ENCODE data around the gene DPP6.

Gene DPP6

DNA sequence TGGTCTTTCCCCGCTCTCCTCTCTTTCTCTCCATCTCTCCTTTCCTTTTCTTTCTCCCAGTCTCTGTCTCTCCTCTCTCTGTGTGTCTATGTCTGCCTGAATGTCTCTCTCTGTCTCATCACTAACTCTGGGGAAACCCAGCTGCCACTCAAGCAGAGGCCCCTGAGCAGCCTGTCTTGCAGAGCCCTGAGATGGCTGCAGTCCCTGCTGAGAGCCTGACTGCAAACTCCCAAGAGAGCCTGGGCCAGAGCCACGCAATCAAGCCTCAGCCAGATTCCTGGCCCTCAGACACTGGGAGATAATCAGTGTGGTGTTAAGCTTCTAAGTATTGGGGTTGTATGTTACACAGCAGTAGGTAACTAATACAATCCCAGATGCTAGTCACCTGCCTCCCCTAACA is 859.2 kb downstream of the DPP6 start:
- Histone ChIP-seq H3K27me3 (ENCODE audit: control insufficient read depth, insufficient read depth, low read length) (peaks cover 13% of the 10 kb centered on the region), H3K9me3 (ENCODE audit: control insufficient read depth, insufficient read depth, low read length) (peaks cover 9% of the 10 kb centered on the region), H3K36me3 (ENCODE audit: control insufficient read depth, insufficient read depth, low read length) (no peaks in the 10 kb centered on the region), H3K4me1 (ENCODE audit: control insufficient read depth, insufficient read depth, low read length) (0 out of 2 replicates have a peak, but pooled peaks cover 6% of the 10 kb centered on the region), H3K9ac (ENCODE audit: low read depth, low read length) (no peak overlapping the region), H3K4me3 (ENCODE audit: low read depth, low read length) (no peak overlapping the region), H3K27ac (ENCODE audit: low read depth, low read length) (no peak overlapping the region)

- Histone ChIP-seq H3K27ac (ENCODE audit: low read depth, low read length) (no peak overlapping the region), H3K4me1 (ENCODE audit: control insufficient read depth, insufficient read depth, low read length) (0 out of 2 replicates have a peak, but pooled peaks cover 6% of the 10 kb centered on the region), H3K4me3 (ENCODE audit: low read depth, low read length) (no peak overlapping the region), H3K9me3 (ENCODE audit: control insufficient read depth, insufficient read depth, low read length) (peaks cover 9% of the 10 kb centered on the region), H3K9ac (ENCODE audit: low read depth, low read length) (no peak overlapping the region), H3K36me3 (ENCODE audit: control insufficient read depth, insufficient read depth, low read length) (no peaks in the 10 kb centered on the region), H3K27me3 (ENCODE audit: control insufficient read depth, insufficient read depth, low read length) (peaks cover 13% of the 10 kb centered on the region)
Observed at GRCh38 chr7:154911862-154912455, 859.8 kb downstream of the DPP6 start.

DNA sequence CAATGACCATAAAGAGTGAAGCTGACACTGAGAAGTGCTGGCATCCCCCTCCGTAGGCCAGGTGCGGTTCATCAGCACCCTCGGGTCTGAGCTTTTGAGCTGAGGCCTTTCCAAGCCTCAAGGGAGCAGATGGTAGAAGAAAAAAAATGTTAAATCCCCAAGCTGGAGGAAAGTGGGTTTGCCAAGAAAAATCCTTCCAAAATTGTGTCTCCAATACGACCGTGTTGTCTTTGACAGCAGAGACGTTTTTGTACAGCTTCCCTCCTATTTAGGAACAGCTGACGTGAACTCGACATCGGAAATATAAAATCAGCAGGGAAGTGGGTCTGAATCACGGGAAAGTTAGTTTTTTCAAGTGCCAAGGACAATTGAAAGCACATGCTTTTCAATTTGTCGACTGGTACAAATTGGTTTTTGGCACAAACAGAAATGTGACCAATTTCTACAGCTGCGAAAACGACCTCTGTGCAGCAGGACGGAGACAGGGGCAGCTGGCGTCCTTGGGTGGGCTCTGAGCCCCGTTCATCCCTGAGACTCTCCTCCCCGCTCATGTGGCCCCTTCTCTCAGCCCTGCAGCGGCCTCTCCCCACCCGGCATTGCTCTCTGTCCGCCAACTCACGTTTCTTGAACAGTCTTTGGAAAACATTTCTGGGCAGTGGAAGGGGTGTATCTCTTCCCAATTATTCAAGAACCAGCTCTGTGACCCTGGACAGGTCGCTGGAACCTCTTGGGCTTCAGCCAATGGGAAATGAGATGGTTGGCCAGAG is 860.9 kb downstream of the DPP6 start:
- Histone ChIP-seq H3K4me3 (ENCODE audit: low read depth, low read length) (no peak overlapping the region), H3K9ac (ENCODE audit: low read depth, low read length) (no peak overlapping the region), H3K36me3 (ENCODE audit: control insufficient read depth, insufficient read depth, low read length) (no peaks in the 10 kb centered on the region), H3K27me3 (ENCODE audit: control insufficient read depth, insufficient read depth, low read length) (peaks cover 13% of the 10 kb centered on the region), H3K27ac (ENCODE audit: low read depth, low read length) (no peak overlapping the region), H3K4me1 (ENCODE audit: control insufficient read depth, insufficient read depth, low read length) (0 out of 2 replicates have a peak, but pooled peaks cover 6% of the 10 kb centered on the region), H3K9me3 (ENCODE audit: control insufficient read depth, insufficient read depth, low read length) (peaks cover 9% of the 10 kb centered on the region)

DNA sequence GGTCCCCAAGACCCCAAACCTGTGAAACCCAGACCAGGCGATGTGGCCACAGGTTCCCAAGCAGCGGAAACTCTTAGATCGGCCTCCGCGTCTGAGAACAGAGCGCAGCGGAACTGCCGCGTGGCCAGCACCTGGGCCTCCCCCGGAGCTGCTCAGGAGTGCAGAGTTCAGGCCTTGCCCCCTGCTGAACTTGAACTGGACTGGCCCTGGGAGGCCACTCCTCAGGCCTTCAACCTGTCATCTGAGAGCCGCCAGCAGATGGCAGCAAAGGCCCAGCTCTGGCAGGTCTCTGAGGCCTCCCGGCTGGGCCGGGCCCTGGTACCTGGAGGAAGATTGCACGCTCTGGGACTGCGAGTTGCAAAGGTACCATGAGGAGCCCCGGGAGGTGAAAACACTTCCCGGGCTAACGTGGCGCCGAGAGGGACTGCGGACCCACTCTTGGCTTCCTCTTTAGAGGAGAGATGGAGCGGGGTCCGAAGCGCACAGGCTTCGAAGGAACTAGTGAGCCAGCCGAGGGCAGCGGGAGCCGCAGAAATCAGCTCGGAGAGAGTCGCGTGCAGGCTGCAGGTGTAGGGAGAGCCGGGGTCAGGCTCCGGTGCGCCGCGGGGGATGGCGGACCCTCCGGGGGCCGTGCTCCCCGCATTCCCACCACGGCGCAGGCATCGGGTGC is 861.6 kb downstream of the DPP6 start:
- no peak overlapping the region for H3K9ac ChIP-seq (ENCODE audit: low read depth, low read length)

DNA sequence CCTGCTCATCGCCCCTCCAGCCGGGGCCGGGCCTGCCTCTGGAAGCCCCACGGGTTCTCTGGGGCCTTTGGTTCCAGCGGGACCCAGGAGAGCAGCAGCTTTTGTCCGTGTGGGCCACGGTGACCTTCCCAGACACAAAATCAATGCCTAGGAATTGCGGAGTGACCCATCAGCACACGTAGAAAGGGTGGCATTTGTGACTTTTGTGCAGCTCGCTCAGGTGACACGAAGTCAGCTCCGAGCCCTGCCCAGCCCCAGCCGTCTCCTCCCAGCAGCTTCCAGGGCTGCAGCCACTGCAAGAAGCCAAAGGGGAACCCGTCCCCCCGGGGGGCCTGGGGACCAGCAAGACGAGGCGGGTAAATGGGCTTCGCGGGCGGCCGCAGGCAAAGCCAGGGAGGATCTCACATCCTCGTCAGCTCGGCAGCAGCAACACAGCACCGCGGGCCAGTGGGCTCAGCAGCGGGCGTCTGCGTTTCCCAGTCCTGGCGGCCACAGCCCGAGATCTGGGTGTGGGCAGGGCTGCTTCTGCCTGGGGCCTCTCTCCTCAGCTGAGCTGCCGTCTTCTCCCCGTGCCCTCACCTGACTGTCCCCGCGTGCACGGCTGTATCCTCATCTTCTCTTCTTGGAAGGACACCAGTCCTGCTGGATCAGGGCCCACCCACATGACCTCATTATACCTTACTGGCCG is 862.3 kb downstream of the DPP6 start:
- H3K36me3 ChIP-seq (ENCODE audit: control insufficient read depth, insufficient read depth, low read length): no peaks in the 10 kb centered on the region
- H3K4me1 ChIP-seq (ENCODE audit: control insufficient read depth, insufficient read depth, low read length): 0 out of 2 replicates have a peak, but pooled peaks cover 6% of the 10 kb centered on the region
- H3K9me3 ChIP-seq (ENCODE audit: control insufficient read depth, insufficient read depth, low read length): peaks cover under 1% of the 10 kb centered on the region; the same call in 1 of the 2 replicates
- no peak overlapping the region for H3K9ac ChIP-seq (ENCODE audit: low read depth, low read length)
- no peak overlapping the region for H3K27ac ChIP-seq (ENCODE audit: low read depth, low read length)
- H3K4me3 ChIP-seq (ENCODE audit: low read depth, low read length): peak overlapping the region; percentile 42; the same call in 1 of the 2 replicates
- H3K27me3 ChIP-seq (ENCODE audit: control insufficient read depth, insufficient read depth, low read length): peaks cover 13% of the 10 kb centered on the region

More for the DNA sequence above, 861.6 kb downstream of the DPP6 start:
- Histone ChIP-seq H3K9me3 (ENCODE audit: control insufficient read depth, insufficient read depth, low read length) (peaks cover 5% of the 10 kb centered on the region), H3K36me3 (ENCODE audit: control insufficient read depth, insufficient read depth, low read length) (no peaks in the 10 kb centered on the region), H3K27me3 (ENCODE audit: control insufficient read depth, insufficient read depth, low read length) (peaks cover 13% of the 10 kb centered on the region), H3K4me1 (ENCODE audit: control insufficient read depth, insufficient read depth, low read length) (0 out of 2 replicates have a peak, but pooled peaks cover 6% of the 10 kb centered on the region), H3K27ac (ENCODE audit: low read depth, low read length) (no peak overlapping the region), H3K4me3 (ENCODE audit: low read depth, low read length) (peak overlapping the region; percentile 42; the same call in 1 of the 2 replicates)

- Histone ChIP-seq H3K4me1 (ENCODE audit: control insufficient read depth, insufficient read depth, low read length) (0 out of 2 replicates have a peak, but pooled peaks cover 6% of the 10 kb centered on the region), H3K36me3 (ENCODE audit: control insufficient read depth, insufficient read depth, low read length) (no peaks in the 10 kb centered on the region), H3K9ac (ENCODE audit: low read depth, low read length) (no peak overlapping the region), H3K4me3 (ENCODE audit: low read depth, low read length) (no peak overlapping the region), H3K27me3 (ENCODE audit: control insufficient read depth, insufficient read depth, low read length) (peaks cover 13% of the 10 kb centered on the region), H3K9me3 (ENCODE audit: control insufficient read depth, insufficient read depth, low read length) (no peaks in the 10 kb centered on the region; the same call in 1 of the 2 replicates), H3K27ac (ENCODE audit: low read depth, low read length) (no peak overlapping the region)
Observed at GRCh38 chr7:154914996-154915380, 862.8 kb downstream of the DPP6 start.

DNA sequence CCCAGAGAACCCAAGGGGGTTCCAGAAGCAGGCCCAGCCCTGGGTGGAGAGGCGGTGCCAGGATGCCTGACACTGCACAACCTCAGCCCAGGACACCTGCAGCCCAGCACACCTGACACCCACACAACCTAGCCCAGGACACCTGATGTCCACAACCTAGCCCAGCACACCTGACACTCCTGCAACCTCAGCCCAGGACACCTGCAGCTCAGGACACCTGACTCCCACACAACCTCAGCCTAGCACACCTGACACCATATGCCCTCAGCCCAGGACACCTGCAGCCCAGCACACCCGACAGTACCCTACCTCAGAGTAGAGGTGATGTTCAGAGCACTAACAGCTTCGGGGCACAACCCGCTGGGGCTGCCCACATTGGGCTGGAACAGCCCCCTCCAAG is 863.4 kb downstream of the DPP6 start:
- Histone ChIP-seq H3K36me3 (ENCODE audit: control insufficient read depth, insufficient read depth, low read length) (no peaks in the 10 kb centered on the region), H3K9me3 (ENCODE audit: control insufficient read depth, insufficient read depth, low read length) (no peaks in the 10 kb centered on the region; the same call in 1 of the 2 replicates), H3K27ac (ENCODE audit: low read depth, low read length) (no peak overlapping the region), H3K4me1 (ENCODE audit: control insufficient read depth, insufficient read depth, low read length) (0 out of 2 replicates have a peak, but pooled peaks cover 6% of the 10 kb centered on the region), H3K4me3 (ENCODE audit: low read depth, low read length) (no peak overlapping the region), H3K27me3 (ENCODE audit: control insufficient read depth, insufficient read depth, low read length) (peaks cover 13% of the 10 kb centered on the region), H3K9ac (ENCODE audit: low read depth, low read length) (no peak overlapping the region)

DNA sequence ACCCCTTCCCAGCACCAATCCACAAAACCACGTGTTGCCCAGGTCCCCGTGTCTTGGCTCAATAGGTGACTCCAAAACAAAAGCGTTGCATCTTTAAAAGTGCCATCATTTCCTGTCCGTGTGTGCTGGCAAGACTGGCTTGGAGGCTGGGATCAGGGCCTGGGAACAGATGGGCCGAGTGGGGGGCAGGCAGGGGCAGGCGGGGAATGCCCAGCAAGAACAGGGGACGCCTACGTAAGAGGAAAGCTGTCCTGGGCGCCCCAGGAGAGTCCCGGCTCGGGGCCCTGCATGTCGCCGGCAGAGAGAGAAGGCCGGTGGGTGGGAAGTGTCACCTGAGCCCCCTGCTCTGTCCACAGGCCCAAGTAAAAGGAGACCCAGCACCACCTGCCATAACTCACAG is 864.2 kb downstream of the DPP6 start:
- Histone ChIP-seq H3K4me1 (ENCODE audit: control insufficient read depth, insufficient read depth, low read length) (0 out of 2 replicates have a peak, but pooled peaks cover 6% of the 10 kb centered on the region), H3K36me3 (ENCODE audit: control insufficient read depth, insufficient read depth, low read length) (no peaks in the 10 kb centered on the region), H3K27me3 (ENCODE audit: control insufficient read depth, insufficient read depth, low read length) (peaks cover 13% of the 10 kb centered on the region)

GRCh38 chr7:154916856-154917807 is 864.9 kb downstream of the DPP6 start:
- H3K27ac ChIP-seq (ENCODE audit: low read depth, low read length): no peak overlapping the region
- 0 out of 2 replicates have a peak, but pooled peaks cover 6% of the 10 kb centered on the region for H3K4me1 ChIP-seq (ENCODE audit: control insufficient read depth, insufficient read depth, low read length)
- H3K27me3 ChIP-seq (ENCODE audit: control insufficient read depth, insufficient read depth, low read length): peaks cover 13% of the 10 kb centered on the region
- H3K9ac ChIP-seq (ENCODE audit: low read depth, low read length): no peak overlapping the region
- no peaks in the 10 kb centered on the region for H3K36me3 ChIP-seq (ENCODE audit: control insufficient read depth, insufficient read depth, low read length)
- H3K9me3 ChIP-seq (ENCODE audit: control insufficient read depth, insufficient read depth, low read length): no peaks in the 10 kb centered on the region
- no peak overlapping the region for H3K4me3 ChIP-seq (ENCODE audit: low read depth, low read length)

More for the DNA sequence above, 864.2 kb downstream of the DPP6 start:
- Histone ChIP-seq H3K27ac (ENCODE audit: low read depth, low read length) (no peak overlapping the region), H3K9me3 (ENCODE audit: control insufficient read depth, insufficient read depth, low read length) (no peaks in the 10 kb centered on the region), H3K9ac (ENCODE audit: low read depth, low read length) (no peak overlapping the region), H3K4me3 (ENCODE audit: low read depth, low read length) (no peak overlapping the region)

DNA sequence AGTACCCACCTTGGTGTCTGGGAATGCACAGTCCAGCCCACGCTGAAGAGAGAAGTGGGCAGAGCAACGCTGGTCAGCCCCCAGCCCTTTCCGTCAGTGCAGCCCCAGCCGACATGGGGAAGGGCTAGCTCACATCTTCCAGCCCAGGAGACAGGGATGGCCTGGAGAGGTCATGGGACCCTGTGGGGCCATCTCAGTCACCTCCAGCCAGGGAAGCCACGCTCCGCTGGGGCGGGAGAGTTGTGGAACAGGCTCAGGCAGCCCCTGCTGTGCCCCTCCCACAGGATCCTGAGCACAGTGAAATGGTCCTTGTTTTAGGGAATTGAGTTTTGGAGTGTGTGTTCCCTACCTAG is 865.6 kb downstream of the DPP6 start:
- Histone ChIP-seq H3K27ac (ENCODE audit: low read depth, low read length) (no peak overlapping the region), H3K4me3 (ENCODE audit: low read depth, low read length) (no peak overlapping the region), H3K4me1 (ENCODE audit: control insufficient read depth, insufficient read depth, low read length) (0 out of 2 replicates have a peak, but pooled peaks cover 6% of the 10 kb centered on the region), H3K27me3 (ENCODE audit: control insufficient read depth, insufficient read depth, low read length) (peaks cover 13% of the 10 kb centered on the region), H3K9me3 (ENCODE audit: control insufficient read depth, insufficient read depth, low read length) (no peaks in the 10 kb centered on the region), H3K36me3 (ENCODE audit: control insufficient read depth, insufficient read depth, low read length) (no peaks in the 10 kb centered on the region), H3K9ac (ENCODE audit: low read depth, low read length) (no peak overlapping the region)
